GM12878 (cell line): ENCODE measurements around the gene RWDD2A. TPM values are rescaled to one million over a fixed set of nuclear protein-coding genes. Genes with fewer than 3 reads are reported as not detected.

ENCODE experiments used
- ATAC-seq: fragments of 200-7000 bp; cut with Tn5 transposase; 3 replicates; pipeline ENCODE4 v1.9.1; 2020; ENCODE audit warnings: mild to moderate bottlenecking, moderate library complexity
- BruUV-seq: library from RNA; stranded (reverse); fragments of 400-500 nt; replicated peaks from 2 replicates; lab custom pipeline; 2021; lab: Mats Ljungman, UMichigan
- CTCF ChIA-PET: fragments of 300-600 bp; sonication (Branson Sonifier 250); formaldehyde crosslinking; extraction: SDS; loops from one replicate; lab custom pipeline; 2021; ENCODE audit warnings: inconsistent platforms; lab: Yijun Ruan, JAX
- POLR2A ChIA-PET: fragments of 350-600 bp; formaldehyde crosslinking; extraction: SDS; loops from one replicate; lab custom pipeline; 2021; ENCODE audit warnings: inconsistent platforms; lab: Charles Lee
- RAD21 ChIA-PET: fragments of 300-600 bp; sonication (Branson Sonifier 250); formaldehyde crosslinking; loops from one replicate; lab custom pipeline; 2023; ENCODE audit warnings: antibody characterized with exemption; ENCODE audit not compliant: unreplicated experiment; lab: Charles Lee
- SMC1A ChIA-PET: fragments of 300-600 bp; sonication (Branson Sonifier 250); formaldehyde crosslinking; loops from one replicate; lab custom pipeline; 2023; ENCODE audit not compliant: unreplicated experiment, uncharacterized antibody; lab: Charles Lee
- DNase-seq: peaks from one replicate; pipeline ENCODE4 v3.0.0-alpha.2; 2011; ENCODE audit warnings: low read depth, low spot score
- FAIRE-seq: peaks from 3 replicates; lab custom pipeline; 2011; peaks lifted over from hg19 to GRCh38; lab: Jason Lieb, UNC
- H2AFZ ChIP-seq: 2 replicates; pipeline ENCODE4 v1.6.0; 2011; ENCODE audit warnings: low read depth, low read length, control low read depth; ENCODE audit not compliant: control insufficient read depth
- H3K27ac ChIP-seq: 2 replicates; pipeline ENCODE4 v1.5.1; 2011; ENCODE audit warnings: control low read depth; ENCODE audit not compliant: control insufficient read depth, insufficient read depth
- H3K27me3 ChIP-seq, 2 experiments: replicated peaks in 1 of 2; 2 replicates each; pipeline versions ENCODE4 v1.6.0 to v1.6.1; 2011; ENCODE audit warnings: low read length in 1 of 2; ENCODE audit not compliant: control insufficient read depth in 2 of 2, insufficient read depth in 2 of 2
- H3K36me3 ChIP-seq, 2 experiments: 2 replicates each; pipeline ENCODE4 v1.5.1; 2011; ENCODE audit warnings: low read length in 1 of 2; ENCODE audit not compliant: control insufficient read depth in 2 of 2, insufficient read depth in 2 of 2
- H3K4me1 ChIP-seq: 2 replicates; pipeline ENCODE4 v1.6.1; 2011; ENCODE audit warnings: mild to moderate bottlenecking, low read length, moderate library complexity, mixed read lengths; ENCODE audit not compliant: control insufficient read depth, insufficient read depth
- H3K4me2 ChIP-seq: 2 replicates; pipeline ENCODE4 v1.6.0; 2011; ENCODE audit warnings: control low read depth; ENCODE audit not compliant: control insufficient read depth, insufficient read depth
- H3K4me3 ChIP-seq: fragments of 200-600 bp; sonication (generic); 2 replicates; pipeline ENCODE4 v1.5.1; 2016
- H3K79me2 ChIP-seq: 2 replicates; pipeline ENCODE4 v1.6.0; 2011; ENCODE audit warnings: low read length; ENCODE audit not compliant: control insufficient read depth, insufficient read depth
- H3K9ac ChIP-seq: 2 replicates; pipeline ENCODE4 v1.8.0; 2011; ENCODE audit warnings: low read length, control low read depth, mixed read lengths; ENCODE audit not compliant: control insufficient read depth, insufficient read depth
- H3K9me3 ChIP-seq: replicated peaks from 3 replicates; pipeline ENCODE4 v1.5.1; 2011; ENCODE audit warnings: mild to moderate bottlenecking, low read length; ENCODE audit not compliant: control insufficient read depth, insufficient read depth
- H4K20me1 ChIP-seq: 2 replicates; pipeline ENCODE4 v1.6.0; 2011; ENCODE audit not compliant: control insufficient read depth, insufficient read depth
- ATF3 ChIP-seq: IDR thresholded peaks from 2 replicates; pipeline ENCODE4 v1.6.1; 2011; ENCODE audit warnings: low read depth, mild to moderate bottlenecking, low read length, moderate library complexity, borderline replicate concordance; ENCODE audit errors: extremely low read depth
- IRF5 ChIP-seq: fragments of 450-650 bp; IDR thresholded peaks from 2 replicates; pipeline ENCODE4 v1.6.1; 2017; ENCODE audit warnings: borderline replicate concordance
- NFYA ChIP-seq: IDR thresholded peaks from 2 replicates; pipeline ENCODE4 v1.6.1; 2011; ENCODE audit warnings: low read depth, mild to moderate bottlenecking, low read length, improper control_type of control experiment, borderline replicate concordance
- NR2C1 ChIP-seq: fragments of 450-650 bp; IDR thresholded peaks from 2 replicates; pipeline ENCODE4 v1.6.1; 2017; ENCODE audit warnings: antibody characterized with exemption, mild to moderate bottlenecking, moderate library complexity
- RAD21 ChIP-seq: IDR thresholded peaks from 2 replicates; pipeline ENCODE4 v1.6.1; 2011; ENCODE audit warnings: mild to moderate bottlenecking, low read depth, low read length, moderate library complexity; ENCODE audit not compliant: insufficient read depth
- ZBED1 ChIP-seq: IDR thresholded peaks from 2 replicates; pipeline ENCODE4 v1.6.1; 2016; ENCODE audit warnings: borderline replicate concordance
- ZBTB33 ChIP-seq: fragments of 450-650 bp; IDR thresholded peaks from 2 replicates; pipeline ENCODE4 v1.6.1; 2017; ENCODE audit warnings: mild to moderate bottlenecking
- ZNF592 ChIP-seq: fragments of 450-650 bp; IDR thresholded peaks from 2 replicates; pipeline ENCODE4 v1.6.1; 2017; ENCODE audit warnings: mild to moderate bottlenecking, moderate library complexity
- WGBS: methylation state at CpG from one replicate; pipeline ENCODE4 v1.1.6; 2016; ENCODE audit warnings: low lambda C conversion rate; ENCODE audit not compliant: insufficient replicate concordance, insufficient coverage; ENCODE audit errors: missing lambda C conversion rate; 5-methylcytosine and 5-hydroxymethylcytosine counted together
- in situ Hi-C: fragments of 300-500 bp; cut with MboI; formaldehyde crosslinking; loops from 9 replicates; pipeline ENCODE4 v1.14.3; 2018; ENCODE audit warnings: mixed read lengths
- intact Hi-C: fragments of 100-400 bp; cut with micrococcal nuclease; formaldehyde crosslinking; loops from one replicate; pipeline ENCODE4 v1.14.2; 2022; ENCODE audit not compliant: unreplicated experiment
- polyA plus RNA-seq, 11 experiments: library from polyadenylated mRNA; depleted of rRNA in 4 of 11; unstranded in 6 of 11; stranded (reverse) in 5 of 11; fragments of >200 nt; fragmentation: Nextera tagmentation in 4 of 11; fragmentation: Illumina TruSeq in 1 of 11; extraction: Ambion mirVana in 4 of 11; extraction: Trizol in 1 of 11; gene quantifications; 1 replicate in 1 of 11; 2 replicates in 10 of 11; pipeline versions ENCODE4 v1.2.1 to v1.2.3, GENCODE V29; 2011 to 2016; ENCODE audit warnings: inconsistent platforms in 2 of 11, missing spikeins in 2 of 11, low read depth in 1 of 11
- total RNA-seq, 4 experiments: library from RNA; depleted of rRNA in 3 of 4; stranded (reverse); fragments of >200 nt in 3 of 4; fragmentation: Illumina TruSeq in 1 of 4; extraction: Trizol in 1 of 4; gene quantifications; 2 replicates each; pipeline versions ENCODE4 v1.2.1 to v1.2.3, GENCODE V29; 2013 to 2021
- TF ChIP-seq, protein P1 (sequence below): fragments of 450-650 bp; formaldehyde crosslinking; IDR thresholded peaks from 2 replicates; pipeline ENCODE4 v1.5.0; 2022; ENCODE audit warnings: mild to moderate bottlenecking, missing genetic modification characterization

The RWDD2A gene
- total and polyA plus RNA-seq, 10 of the 15 experiments (the other 5 are each of a cell fraction or from before 2014, with no cell fraction given): 2.3 to 4.6 (median 2.9) TPM

- TF ChIP-seq, protein P1, sequence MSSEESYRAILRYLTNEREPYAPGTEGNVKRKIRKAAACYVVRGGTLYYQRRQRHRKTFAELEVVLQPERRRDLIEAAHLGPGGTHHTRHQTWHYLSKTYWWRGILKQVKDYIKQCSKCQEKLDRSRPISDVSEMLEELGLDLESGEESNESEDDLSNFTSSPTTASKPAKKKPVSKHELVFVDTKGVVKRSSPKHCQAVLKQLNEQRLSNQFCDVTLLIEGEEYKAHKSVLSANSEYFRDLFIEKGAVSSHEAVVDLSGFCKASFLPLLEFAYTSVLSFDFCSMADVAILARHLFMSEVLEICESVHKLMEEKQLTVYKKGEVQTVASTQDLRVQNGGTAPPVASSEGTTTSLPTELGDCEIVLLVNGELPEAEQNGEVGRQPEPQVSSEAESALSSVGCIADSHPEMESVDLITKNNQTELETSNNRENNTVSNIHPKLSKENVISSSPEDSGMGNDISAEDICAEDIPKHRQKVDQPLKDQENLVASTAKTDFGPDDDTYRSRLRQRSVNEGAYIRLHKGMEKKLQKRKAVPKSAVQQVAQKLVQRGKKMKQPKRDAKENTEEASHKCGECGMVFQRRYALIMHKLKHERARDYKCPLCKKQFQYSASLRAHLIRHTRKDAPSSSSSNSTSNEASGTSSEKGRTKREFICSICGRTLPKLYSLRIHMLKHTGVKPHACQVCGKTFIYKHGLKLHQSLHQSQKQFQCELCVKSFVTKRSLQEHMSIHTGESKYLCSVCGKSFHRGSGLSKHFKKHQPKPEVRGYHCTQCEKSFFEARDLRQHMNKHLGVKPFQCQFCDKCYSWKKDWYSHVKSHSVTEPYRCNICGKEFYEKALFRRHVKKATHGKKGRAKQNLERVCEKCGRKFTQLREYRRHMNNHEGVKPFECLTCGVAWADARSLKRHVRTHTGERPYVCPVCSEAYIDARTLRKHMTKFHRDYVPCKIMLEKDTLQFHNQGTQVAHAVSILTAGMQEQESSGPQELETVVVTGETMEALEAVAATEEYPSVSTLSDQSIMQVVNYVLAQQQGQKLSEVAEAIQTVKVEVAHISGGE (CRISPR knock-in tag): no peak
- TF ChIP-seq ZBTB33 (no peak), ATF3 (no peak)
Measured at GRCh38 chr6:83169511-83169910, 23.6 kb upstream of the RWDD2A start (continued).

DNA sequence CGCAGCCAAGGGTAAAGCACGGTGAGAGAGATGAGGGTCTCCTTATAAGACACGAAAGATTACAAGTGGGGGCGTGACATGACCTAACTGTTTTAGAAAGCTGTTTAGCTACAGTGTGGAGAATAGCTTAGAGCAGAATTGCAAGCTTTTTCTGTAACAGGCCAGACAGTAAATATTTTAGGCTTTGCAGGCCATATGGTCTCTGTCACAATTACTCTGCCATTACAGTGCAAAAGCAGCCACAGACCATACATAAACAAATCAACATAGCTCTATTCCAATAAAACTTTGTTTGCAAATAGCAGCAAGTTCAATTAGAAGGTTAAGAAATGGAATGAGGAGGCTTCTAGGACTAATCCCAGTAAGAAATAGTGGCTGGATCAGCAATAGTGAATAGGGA is 16.9 kb upstream of the RWDD2A start:
- Histone ChIP-seq H2AFZ (no peak overlapping the region), H3K79me2 (no peaks in the 10 kb centered on the region), H3K27ac (no peak overlapping the region), H3K36me3 (peaks cover under 1 to 16% of the 10 kb centered on the region in 2 experiments), H3K27me3 (no peaks in the 10 kb centered on the region), H3K9ac (no peak overlapping the region), H3K4me2 (no peak overlapping the region), H3K4me3 (no peak overlapping the region), H3K9me3 (no peaks in the 10 kb centered on the region), H4K20me1 (no peaks in the 10 kb centered on the region), H3K4me1 (no peaks in the 10 kb centered on the region)
- POLR2A ChIA-PET: no interaction called here
- SMC1A ChIA-PET: interaction anchor here (0.9 to 1.4 kb wide), 4 partner anchors 10 to 110 kb away, joined by 3 to 11 read pairs (median 4); partner anchors contain the start of genes DOP1A and UBE3D
- ATAC-seq (no peak), FAIRE-seq (no peak), DNase-seq (no peak)
- intact Hi-C loops: no loop called here
- BruUV-seq: no TSS peak
- CTCF ChIA-PET: interaction anchor here (1.0 to 9.9 kb wide), 3 partner anchors 10 to 110 kb away, joined by 3 to 63 read pairs (median 5); partner anchors contain the start of genes DOP1A and UBE3D
- RAD21 ChIA-PET: interaction anchor here (1.2 to 1.6 kb wide), 2 partner anchors 40 to 109 kb away, joined by 3 to 9 read pairs; partner anchors contain the start of gene DOP1A
- 94% methylated on average over 4 of the region's 4 CpGs for WGBS
- in situ Hi-C loops: no loop called here
- TF ChIP-seq NFYA (no peak), ZNF592 (no peak), RAD21 (no peak), IRF5 (no peak), NR2C1 (no peak), ZBED1 (no peak)
